GM18519 (cell line): ENCODE measurements around the gene FAM222A.

Experiments used
- ATAC-seq: cut with Tn5 transposase; IDR thresholded peaks from one replicate; pipeline ENCODE4 v1.9.1; 2021; ENCODE audit warnings: mild to moderate bottlenecking, moderate library complexity; ENCODE audit not compliant: unreplicated experiment, low FRiP score

FAM222A gene

GRCh38 chr12:109735825-109736551 is 22.4 kb downstream of the FAM222A start:
- ATAC-seq: no peak

- no peak for ATAC-seq
Observed at GRCh38 chr12:109736552-109737108, 23.0 kb downstream of the FAM222A start.

DNA sequence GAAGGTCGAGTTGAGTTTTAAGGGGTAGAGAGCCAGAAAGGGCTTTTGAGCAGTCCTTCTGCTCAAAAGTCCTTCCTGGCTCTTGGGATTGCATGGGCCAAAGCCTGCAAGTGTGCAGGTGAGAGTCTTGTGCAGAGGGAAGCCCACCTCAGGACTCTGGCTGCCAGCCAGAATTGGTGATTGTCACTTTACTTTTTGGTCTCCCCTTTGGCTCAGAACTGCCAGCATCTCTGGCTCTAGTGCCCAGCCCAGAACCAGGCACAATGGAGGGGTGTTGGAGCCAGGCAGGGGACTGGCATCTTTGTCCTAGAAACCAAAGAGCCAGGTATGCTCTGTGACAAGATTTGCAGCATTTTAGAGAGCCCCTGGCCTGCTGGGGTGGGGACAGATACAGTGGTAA is 23.5 kb downstream of the FAM222A start:
- ATAC-seq: no peak

DNA sequence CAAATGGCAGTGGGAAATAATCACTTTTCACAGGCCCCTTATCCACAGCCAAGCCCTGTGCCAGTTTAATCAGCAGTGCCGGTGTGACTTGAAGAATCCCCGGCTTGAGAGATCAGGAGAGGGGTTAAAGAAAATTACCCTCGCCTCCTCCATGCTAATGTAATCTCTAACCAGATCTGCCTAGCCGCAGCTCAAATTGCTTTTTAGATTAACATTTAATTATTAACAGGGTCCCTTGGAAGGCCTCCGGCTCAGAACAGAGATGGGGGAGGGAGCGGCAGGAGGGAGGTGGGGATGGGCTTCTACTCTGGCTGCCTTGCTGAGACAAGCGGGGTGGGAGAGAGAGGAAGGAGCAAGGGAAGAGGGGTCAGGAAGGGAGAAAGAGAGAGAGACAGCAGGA is 24.0 kb downstream of the FAM222A start:
- ATAC-seq: no peak

DNA sequence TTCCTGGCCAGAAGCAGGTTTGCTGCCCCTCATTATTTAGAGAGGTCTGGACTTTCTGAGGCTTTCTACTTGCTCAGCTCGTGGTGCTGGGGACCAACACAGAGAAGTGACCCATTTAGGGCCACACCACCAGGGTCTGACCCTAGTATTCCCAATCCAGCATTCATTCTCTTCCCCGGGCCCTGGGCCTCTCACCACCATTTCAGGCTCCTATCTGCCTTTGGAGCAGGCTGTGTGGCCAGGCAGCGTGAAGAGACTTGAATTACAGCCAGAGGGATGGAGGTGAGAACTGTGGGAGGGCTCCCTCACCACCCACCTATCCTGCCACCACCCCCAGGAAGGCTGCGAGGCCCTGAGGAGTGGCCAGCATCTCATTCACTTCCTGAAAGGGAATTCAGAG is 24.6 kb downstream of the FAM222A start:
- no peak for ATAC-seq

- ATAC-seq: no peak
Observed at GRCh38 chr12:109738878-109739665, 25.4 kb downstream of the FAM222A start.

- ATAC-seq: no peak
Observed at GRCh38 chr12:109739747-109740693, 26.4 kb downstream of the FAM222A start.

DNA sequence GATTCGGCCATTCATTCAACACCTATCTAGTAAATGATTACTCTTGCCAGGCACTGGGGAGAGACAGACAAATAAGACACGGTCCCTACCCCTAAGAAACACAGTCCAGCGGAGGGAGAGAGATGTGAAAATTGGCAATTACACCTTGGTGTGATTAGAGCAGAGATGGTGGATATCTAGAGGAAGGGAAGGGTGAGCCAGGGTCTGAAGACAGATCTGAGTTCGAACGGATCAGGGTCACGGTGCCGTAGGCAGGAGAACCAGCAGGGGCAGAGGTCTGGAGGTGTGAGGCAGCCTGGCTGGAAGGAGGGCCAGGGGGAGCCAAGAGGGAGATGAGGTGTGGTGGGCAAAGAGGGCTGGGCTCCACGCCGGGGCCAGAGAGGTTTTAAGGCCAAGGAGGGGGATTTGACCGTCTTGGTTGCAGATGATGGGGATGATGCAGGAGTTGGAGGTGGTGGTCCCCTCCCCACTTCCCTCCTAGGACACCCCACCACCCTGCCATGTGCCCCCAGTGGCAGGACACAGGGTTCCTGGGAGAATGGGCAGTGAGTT is 27.1 kb downstream of the FAM222A start:
- ATAC-seq: no peak

GRCh38 chr12:109741286-109741969 is 27.8 kb downstream of the FAM222A start:
- no peak for ATAC-seq

GRCh38 chr12:109741970-109742703 is 28.5 kb downstream of the FAM222A start:
- ATAC-seq: no peak

DNA sequence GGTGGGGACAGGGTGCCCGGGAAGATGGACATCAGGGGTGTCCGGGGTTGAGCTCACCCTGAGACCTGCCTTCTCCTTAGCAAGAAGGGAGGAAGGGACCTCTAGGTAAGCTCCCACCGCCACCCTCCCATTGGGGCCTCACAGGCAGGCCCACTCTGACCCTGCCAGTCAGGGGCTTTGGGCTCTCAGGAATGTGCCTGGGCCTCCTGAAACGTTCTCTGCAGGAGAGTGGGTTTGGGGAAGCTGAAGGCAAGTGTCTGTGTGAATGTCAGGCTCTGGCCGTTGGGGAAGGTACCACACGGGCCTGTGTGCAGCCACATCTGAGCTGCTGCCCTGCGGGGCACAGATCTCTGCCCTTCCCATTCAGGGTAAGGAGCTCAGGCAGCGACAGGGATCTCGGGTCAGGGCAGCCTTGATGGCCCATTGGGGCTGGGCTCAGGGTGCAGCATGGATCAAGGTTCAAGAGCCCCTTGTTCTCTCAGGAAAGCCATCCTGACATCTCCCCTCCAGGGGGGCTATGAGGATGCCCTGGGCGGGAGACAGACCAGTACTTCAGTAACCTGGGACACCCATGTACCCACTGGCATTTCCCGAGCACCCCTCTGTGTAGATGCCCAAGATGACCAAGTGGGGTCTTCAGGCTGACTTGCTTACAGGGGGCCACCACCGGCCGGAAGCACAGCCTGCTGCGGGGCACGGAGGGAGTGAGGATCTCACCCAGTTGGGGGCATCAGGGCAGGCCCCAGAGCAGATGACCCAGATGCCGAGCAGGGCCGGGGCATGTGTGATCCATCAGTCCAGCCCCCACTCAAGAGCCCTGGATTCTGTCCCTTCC is 29.7 kb downstream of the FAM222A start:
- no peak for ATAC-seq

DNA sequence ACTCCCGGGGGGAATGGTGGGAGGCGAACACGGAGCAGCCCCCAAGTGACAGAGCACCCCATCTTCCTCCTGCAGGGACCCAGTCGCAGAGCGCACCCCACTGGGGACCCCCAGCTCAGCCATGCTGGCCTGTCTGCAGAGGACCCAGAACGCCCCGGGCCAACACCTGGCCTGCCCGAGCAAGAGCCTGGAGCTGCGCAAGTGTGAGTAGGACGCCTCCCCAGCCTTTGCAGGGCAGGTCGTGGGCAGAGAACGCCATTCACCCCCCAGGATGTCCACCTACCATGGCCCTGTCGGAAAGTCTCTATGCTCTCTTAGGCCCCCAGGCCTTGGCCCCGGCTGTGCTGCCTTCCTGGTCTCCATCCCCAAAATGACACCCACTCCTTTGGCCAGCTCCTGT is 30.4 kb downstream of the FAM222A start:
- no peak for ATAC-seq

DNA sequence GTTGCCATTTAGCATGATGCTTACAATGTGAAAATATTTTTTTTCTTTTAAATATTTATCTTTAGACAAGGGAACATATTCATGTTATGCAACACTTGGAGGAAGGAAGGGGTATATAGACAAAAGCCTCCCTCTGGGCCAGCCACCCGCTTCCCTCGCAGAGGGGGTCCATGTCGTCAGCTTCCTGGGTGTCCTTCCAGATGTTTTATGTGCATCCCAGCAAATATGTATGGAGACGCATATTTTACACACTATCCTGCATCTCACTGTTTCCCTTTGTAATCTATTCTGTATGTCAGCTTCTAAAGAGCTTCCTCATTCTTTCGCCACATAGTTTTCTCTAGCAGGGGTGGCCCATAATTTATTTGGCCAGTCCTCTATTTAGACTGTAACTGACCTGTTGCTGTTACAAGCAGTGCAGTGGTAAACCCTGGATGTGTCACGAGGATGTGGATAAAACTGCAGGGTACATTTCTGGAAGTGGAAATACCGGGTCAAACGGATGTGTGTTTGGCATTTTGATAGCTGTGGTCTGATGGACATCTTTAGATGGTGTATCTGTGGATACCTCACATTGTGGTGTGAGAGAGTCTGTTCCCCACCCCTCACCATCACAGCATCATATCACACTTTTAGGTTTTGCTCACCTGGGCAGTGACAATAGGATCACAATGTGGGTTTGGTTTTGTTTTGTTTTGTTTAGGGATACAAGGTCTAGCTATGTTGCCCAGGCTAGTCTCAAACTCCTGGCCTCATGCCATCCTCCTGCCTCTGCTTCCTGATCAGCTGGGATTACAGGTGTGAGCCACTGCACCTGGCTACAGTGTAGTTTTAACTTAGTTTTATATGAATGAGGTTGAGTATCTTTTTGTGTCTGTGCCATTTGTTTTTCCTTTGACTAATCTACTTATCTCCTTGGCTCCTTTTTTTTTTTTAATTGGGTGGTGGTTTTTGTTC is 31.6 kb downstream of the FAM222A start:
- no peak for ATAC-seq

GRCh38 chr12:109752117-109753053 is 38.8 kb downstream of the FAM222A start:
- no peak for ATAC-seq

DNA sequence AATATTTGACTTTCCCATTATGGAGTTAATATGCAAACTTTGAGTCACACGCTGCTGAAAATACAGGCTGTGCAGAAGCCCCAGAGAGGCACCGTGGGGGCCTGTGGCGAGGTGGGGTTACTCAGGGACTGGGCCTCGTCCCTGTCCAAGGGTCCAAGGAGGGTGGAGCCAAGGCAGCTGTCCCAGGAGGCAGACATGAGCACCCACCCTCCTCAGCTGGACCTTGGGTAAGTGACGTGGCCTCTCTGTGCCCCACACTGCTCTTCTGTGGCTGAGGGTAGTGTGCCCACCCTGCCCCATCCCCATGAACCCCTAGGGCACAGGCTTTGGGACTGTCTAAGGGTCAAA is 39.4 kb downstream of the FAM222A start:
- ATAC-seq: no peak

GRCh38 chr12:109753959-109754358 is 40.3 kb downstream of the FAM222A start:
- no peak for ATAC-seq
